CD14-positive monocyte (primary cell): Measurements from ENCODE around the gene ERG. TPM values are rescaled to one million over a fixed set of nuclear protein-coding genes. Genes with fewer than 3 reads are reported as not detected.

Source experiments
- DNase-seq, 3 donors: peaks; one replicate each; pipeline ENCODE4 v3.0.0-alpha.2; 2011 to 2022
- H2AFZ ChIP-seq: 2 replicates; pipeline ENCODE4 v1.6.0; 2012; ENCODE audit warnings: mild to moderate bottlenecking, low read depth, low read length, inconsistent platforms; ENCODE audit not compliant: insufficient read depth, poor library complexity, severe bottlenecking
- H3K27ac ChIP-seq, 2 donors: 1 replicate in 1 of 2; 2 replicates in 1 of 2; pipeline ENCODE4 v1.5.1; 2012 to 2013; ENCODE audit warnings: low read length in 2 of 2, control low read depth in 1 of 2, inconsistent platforms in 1 of 2, low read depth in 1 of 2, mild to moderate bottlenecking in 1 of 2
- H3K27me3 ChIP-seq, 2 donors: one replicate each; pipeline versions ENCODE4 v1.6.0 to v1.6.1; 2011 to 2013; ENCODE audit warnings: low read length in 2 of 2; ENCODE audit not compliant: control insufficient read depth in 2 of 2, insufficient read depth in 2 of 2
- H3K36me3 ChIP-seq, 2 donors: replicated peaks in 1 of 2; 1 replicate in 1 of 2; 2 replicates in 1 of 2; pipeline versions ENCODE4 v1.5.1 to v1.6.1; 2012 to 2013; ENCODE audit warnings: low read length in 2 of 2, control low read depth in 1 of 2, inconsistent platforms in 1 of 2, mild to moderate bottlenecking in 1 of 2; ENCODE audit not compliant: insufficient read depth in 2 of 2, control insufficient read depth in 1 of 2
- H3K4me1 ChIP-seq, 2 donors: 1 replicate in 1 of 2; 2 replicates in 1 of 2; pipeline versions ENCODE4 v1.5.1 to v1.6.1; 2012 to 2013; ENCODE audit warnings: low read length in 2 of 2, control low read depth in 1 of 2, inconsistent platforms in 1 of 2, mild to moderate bottlenecking in 1 of 2, moderate library complexity in 1 of 2; ENCODE audit not compliant: insufficient read depth in 2 of 2, control insufficient read depth in 1 of 2
- H3K4me2 ChIP-seq: replicated peaks from 2 replicates; pipeline ENCODE3; 2012; ENCODE audit warnings: low read length, moderate library complexity, mild to moderate bottlenecking; ENCODE audit not compliant: poor library complexity, severe bottlenecking; ENCODE audit errors: extremely low read depth
- H3K4me3 ChIP-seq, 3 experiments: fragments of 200-600 bp in 1 of 3; sonication (generic) in 1 of 3; replicated peaks in 1 of 3; 1 replicate in 2 of 3; 2 replicates in 1 of 3; pipeline ENCODE4 v1.5.1; 2011 to 2013; ENCODE audit warnings: low read length in 3 of 3, mild to moderate bottlenecking in 3 of 3, control low read depth in 2 of 3, low read depth in 2 of 3, inconsistent platforms in 1 of 3, moderate library complexity in 1 of 3
- H3K79me2 ChIP-seq: 2 replicates; pipeline ENCODE4 v1.6.0; 2012; ENCODE audit warnings: mild to moderate bottlenecking, control low read depth, inconsistent platforms, low read length, moderate library complexity; ENCODE audit not compliant: insufficient read depth
- H3K9ac ChIP-seq: 2 replicates; pipeline ENCODE4 v1.6.0; 2017; ENCODE audit warnings: low read length, mild to moderate bottlenecking; ENCODE audit not compliant: insufficient read depth, poor library complexity, severe bottlenecking
- H3K9me3 ChIP-seq, 2 donors: replicated peaks in 1 of 2; 1 replicate in 1 of 2; 2 replicates in 1 of 2; pipeline versions ENCODE4 v1.5.1 to v1.6.1; 2012 to 2013; ENCODE audit warnings: low read length in 2 of 2, control low read depth in 1 of 2; ENCODE audit not compliant: control insufficient read depth in 1 of 2, insufficient read depth in 1 of 2
- H4K20me1 ChIP-seq: 2 replicates; pipeline ENCODE4 v1.6.0; 2012; ENCODE audit warnings: mild to moderate bottlenecking, low read length, control low read depth, moderate library complexity; ENCODE audit not compliant: insufficient read depth
- H3K27ac Mint-ChIP-seq, 7 donors: one replicate each; pipeline ENCODE4 v1.8.0; 2020; ENCODE audit warnings: mild to moderate bottlenecking in 7 of 7, mixed read lengths in 7 of 7, moderate library complexity in 6 of 7, inconsistent platforms in 2 of 7
- H3K27me3 Mint-ChIP-seq, 3 donors: one replicate each; pipeline ENCODE4 v1.8.0; 2021 to 2022; ENCODE audit warnings: low read depth in 3 of 3, mild to moderate bottlenecking in 3 of 3, mixed read lengths in 3 of 3, moderate library complexity in 3 of 3, inconsistent platforms in 1 of 3
- H3K36me3 Mint-ChIP-seq, 2 donors: one replicate each; pipeline ENCODE4 v1.8.0; 2020; ENCODE audit warnings: mixed read lengths in 2 of 2, inconsistent platforms in 1 of 2, mild to moderate bottlenecking in 1 of 2
- H3K4me1 Mint-ChIP-seq: one replicate; pipeline ENCODE4 v1.8.0; 2020; ENCODE audit warnings: mild to moderate bottlenecking, mixed read lengths
- H3K4me3 Mint-ChIP-seq, 2 donors: one replicate each; pipeline ENCODE4 v1.8.0; 2020; ENCODE audit warnings: mild to moderate bottlenecking in 2 of 2, mixed read lengths in 2 of 2, moderate library complexity in 1 of 2
- H3K9me3 Mint-ChIP-seq, 7 donors: one replicate each; pipeline ENCODE4 v1.8.0; 2020 to 2022; ENCODE audit warnings: mixed read lengths in 7 of 7, mild to moderate bottlenecking in 6 of 7, moderate library complexity in 6 of 7, inconsistent platforms in 2 of 7
- CTCF ChIP-seq: fragments of 200-600 bp; IDR thresholded peaks from one replicate; pipeline ENCODE4 v1.8.0; 2022; ENCODE audit warnings: antibody characterized with exemption, mild to moderate bottlenecking
- WGBS: methylation state at CpG from one replicate; pipeline ENCODE4 v1.1.5; 2013; ENCODE audit warnings: missing lambda C conversion rate; ENCODE audit not compliant: insufficient coverage; 5-methylcytosine and 5-hydroxymethylcytosine counted together
- intact Hi-C, 2 donors: fragments of 100-400 bp; cut with micrococcal nuclease; formaldehyde crosslinking; loops; one replicate each; pipeline versions ENCODE4 v1.15.0 to v1.15.1; 2023
- polyA plus RNA-seq, 3 donors: library from polyadenylated mRNA; depleted of rRNA in 1 of 3; unstranded in 2 of 3; stranded (reverse) in 1 of 3; fragments of 300-500 nt in 2 of 3; fragments of >200 nt in 1 of 3; fragmentation: Illumina TruSeq in 2 of 3; gene quantifications; 1 replicate in 2 of 3; 2 replicates in 1 of 3; pipeline ENCODE4 v1.2.3, GENCODE V29; 2012 to 2021

ERG gene
- polyA plus RNA-seq, 3 donors = 0.16 to 0.22 TPM; not detected in 1

- Histone ChIP-seq H3K9me3 (no peaks in the 10 kb centered on the region), H3K4me2 (no peak overlapping the region), H4K20me1 (no peaks in the 10 kb centered on the region), H3K36me3 (no peaks in the 10 kb centered on the region), H3K79me2 (peaks cover 80% of the 10 kb centered on the region), H2AFZ (no peak overlapping the region), H3K4me3 (no peak overlapping the region), H3K27me3 (no peaks in the 10 kb centered on the region), H3K27ac (no peak overlapping the region), H3K4me1 (peaks cover 49 to 74% of the 10 kb centered on the region in 2 donors), H3K9ac (no peak overlapping the region)
- Mint-ChIP-seq H3K4me1 (peaks cover 92% of the 10 kb centered on the region), H3K27ac (no peak overlapping the region), H3K4me3 (no peak overlapping the region), H3K27me3 (no peaks in the 10 kb centered on the region), H3K36me3 (no peaks in the 10 kb centered on the region), H3K9me3 (peaks cover 0 to 2% (median 0%) of the 10 kb centered on the region in 7 donors)
- intact Hi-C loops = no loop called here
- WGBS = 61% methylated on average over 5 of the region's 5 CpGs
- DNase-seq = no peak
- TF ChIP-seq CTCF = no peak
These were observed 6.7 kb downstream of the ERG start for GRCh38 chr21:38491536-38491935.

GRCh38 chr21:38490411-38491020 is 7.8 kb downstream of the ERG start:
- no peak for DNase-seq
- no peak overlapping the region for H3K27ac ChIP-seq
- peaks cover 72% of the 10 kb centered on the region for H3K79me2 ChIP-seq
- intact Hi-C loops = no loop called here
- no peak overlapping the region for H3K9ac ChIP-seq
- H3K4me2 ChIP-seq = peak overlapping the region; percentile 0
- H3K36me3 Mint-ChIP-seq = no peaks in the 10 kb centered on the region
- H3K27me3 Mint-ChIP-seq = no peaks in the 10 kb centered on the region
- peaks cover 87% of the 10 kb centered on the region for H3K4me1 Mint-ChIP-seq
- no peaks in the 10 kb centered on the region for H3K36me3 ChIP-seq
- TF ChIP-seq CTCF = no peak
- no peaks in the 10 kb centered on the region for H3K9me3 ChIP-seq
- H3K4me3 Mint-ChIP-seq = peak overlapping the region in 1 of 2 donors; percentile 67
- H4K20me1 ChIP-seq = no peaks in the 10 kb centered on the region
- no peaks in the 10 kb centered on the region for H3K27me3 ChIP-seq
- no peak overlapping the region for H3K4me3 ChIP-seq
- peak overlapping the region in 3 of 7 donors; percentile 20 to 54 (median 45) for H3K27ac Mint-ChIP-seq
- 29% methylated on average over 8 of the region's 12 CpGs for WGBS
- H2AFZ ChIP-seq = peak overlapping the region; percentile 12
- peaks cover 0 to 2% (median 0%) of the 10 kb centered on the region in 7 donors for H3K9me3 Mint-ChIP-seq
- peaks cover 46 to 72% of the 10 kb centered on the region in 2 donors for H3K4me1 ChIP-seq
